Ureter (tissue), 1 donor: Measurements from ENCODE around the gene MYRIP. TPM values are rescaled to one million over a fixed set of nuclear protein-coding genes. Genes with fewer than 3 reads are reported as not detected.
"Not testable (repeated sequence)": the region's sequence is repeated elsewhere in the genome, so short reads cannot be mapped to it uniquely, and the experiment has no call there.

Experiments
- DNase-seq: peaks from one replicate; pipeline ENCODE4 v3.0.0-alpha.2; 2020; ENCODE audit warnings: low spot score
- total RNA-seq: library from RNA; stranded (reverse); gene quantifications from one replicate; pipeline ENCODE4 v1.2.4, GENCODE V29; 2023
- donor health status: DM: yes; HTN: yes; CAD: no.

The MYRIP gene
- total RNA-seq, 1 donor from 2014 or later = 4.8 TPM

GRCh38 chr3:40079847-40080240 lies 270.4 kb downstream of the MYRIP start:
- DNase-seq = no peak

GRCh38 chr3:40083066-40083465 lies 273.7 kb downstream of the MYRIP start:
- DNase-seq = no peak

GRCh38 chr3:40084424-40084823 lies 275.0 kb downstream of the MYRIP start:
- not testable (repeated sequence) for DNase-seq

GRCh38 chr3:40086890-40087883 lies 277.8 kb downstream of the MYRIP start:
- DNase-seq = no peak

- no peak for DNase-seq
Observed at GRCh38 chr3:40088527-40089170, 279.2 kb downstream of the MYRIP start.

GRCh38 chr3:40096661-40097111 lies 287.3 kb downstream of the MYRIP start:
- DNase-seq = no peak

GRCh38 chr3:40097131-40098117 lies 288.0 kb downstream of the MYRIP start:
- DNase-seq = no peak

GRCh38 chr3:40098261-40098759 lies 288.9 kb downstream of the MYRIP start:
- no peak for DNase-seq

GRCh38 chr3:40099871-40100270 lies 290.5 kb downstream of the MYRIP start:
- no peak for DNase-seq

- no peak for DNase-seq
Observed at GRCh38 chr3:40102182-40102581, 292.8 kb downstream of the MYRIP start.

- DNase-seq = no peak
Observed at GRCh38 chr3:40103829-40104228, 294.4 kb downstream of the MYRIP start.

GRCh38 chr3:40104441-40104840 lies 295.0 kb downstream of the MYRIP start:
- DNase-seq = no peak

GRCh38 chr3:40108643-40109042 lies 299.2 kb downstream of the MYRIP start:
- no peak for DNase-seq

- no peak for DNase-seq
Observed at GRCh38 chr3:40109641-40110490, 300.5 kb downstream of the MYRIP start.

- no peak for DNase-seq
Observed at GRCh38 chr3:40116478-40117177, 307.2 kb downstream of the MYRIP start.

- no peak for DNase-seq
Observed at GRCh38 chr3:40118091-40118490, 308.7 kb downstream of the MYRIP start.

- no peak for DNase-seq
Observed at GRCh38 chr3:40120067-40120692, 310.8 kb downstream of the MYRIP start.

GRCh38 chr3:40120806-40121205 lies 311.4 kb downstream of the MYRIP start:
- DNase-seq = no peak

- no peak for DNase-seq
Observed at GRCh38 chr3:40124918-40125317, 315.5 kb downstream of the MYRIP start.
